Stomach (tissue), 4 donors: ENCODE data around the gene CLRN1.

Experiments
- CTCF ChIP-seq, 7 experiments: fragments of 450-650 bp in 4 of 7; fragments of 200-600 bp in 3 of 7; sonication (generic) in 3 of 7; IDR thresholded peaks; one replicate each; pipeline ENCODE4 v1.5.1; 2016 to 2019; ENCODE audit warnings: antibody characterized with exemption in 7 of 7, control low read depth in 2 of 7, mild to moderate bottlenecking in 1 of 7
- POLR2A ChIP-seq, 4 donors: fragments of 450-650 bp; IDR thresholded peaks; one replicate each; pipeline ENCODE4 v1.6.1; 2016; ENCODE audit warnings: antibody characterized with exemption in 4 of 4, control low read depth in 2 of 4, mild to moderate bottlenecking in 1 of 4, moderate library complexity in 1 of 4
- POLR2AphosphoS5 ChIP-seq, 3 donors: sonication (generic); formaldehyde crosslinking; IDR thresholded peaks; one replicate each; pipeline ENCODE4 v1.6.1; 2016; ENCODE audit warnings: antibody characterized with exemption in 3 of 3

GRCh38 chr3:150995510-150995909 lies 23.0 kb upstream of the CLRN1 start:
- TF ChIP-seq CTCF (IDR thresholded peaks at IDR 0.05): no peak
- TF ChIP-seq POLR2A (IDR thresholded peaks at IDR 0.05): no peak
- no peak for TF ChIP-seq POLR2AphosphoS5 (IDR thresholded peaks at IDR 0.05)
